ENCODE measurements around the gene GAD1. TPM values are rescaled to one million over a fixed set of nuclear protein-coding genes. Genes with fewer than 3 reads are reported as not detected.

The GAD1 gene
- total RNA-seq, 2 donors from 2014 or later: 0.41 to 5.5 TPM

DNA sequence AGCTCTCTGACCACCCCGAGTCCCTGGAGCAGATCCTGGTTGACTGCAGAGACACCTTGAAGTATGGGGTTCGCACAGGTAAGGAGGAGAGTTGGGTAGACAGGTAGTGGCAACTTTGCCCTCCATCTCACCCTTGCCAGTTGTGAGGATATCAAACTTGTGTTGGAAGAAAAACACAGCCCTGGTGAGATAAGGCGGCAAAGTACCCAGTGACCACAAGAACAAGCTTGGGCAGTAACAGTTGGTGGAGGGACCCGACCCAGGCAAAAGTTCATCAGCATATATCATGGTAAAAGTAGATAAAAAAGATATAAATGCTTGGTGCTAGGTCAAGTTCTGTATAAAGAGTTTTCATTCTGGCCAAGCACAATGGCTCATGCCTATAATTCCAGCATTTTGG lies 14.4 kb downstream of the GAD1 start:
- Histone ChIP-seq H3K4me3 (no peak overlapping the region), H3K27me3 (replicated peaks; ENCODE audit: insufficient read depth) (no peaks in the 10 kb centered on the region), H3K27ac (no peak overlapping the region), H3K36me3 (no peaks in the 10 kb centered on the region), H3K9me3 (no peaks in the 10 kb centered on the region), H3K4me1 (ENCODE audit: control insufficient read depth in 1 of 2, low read depth in 2 of 2) (no peaks in the 10 kb centered on the region)
- DNase-seq (ENCODE audit: low spot score) (no peak), ATAC-seq (ENCODE audit: insufficient number of reproducible peaks, low FRiP score, low read depth) (no peak)
- TF ChIP-seq, protein P1, sequence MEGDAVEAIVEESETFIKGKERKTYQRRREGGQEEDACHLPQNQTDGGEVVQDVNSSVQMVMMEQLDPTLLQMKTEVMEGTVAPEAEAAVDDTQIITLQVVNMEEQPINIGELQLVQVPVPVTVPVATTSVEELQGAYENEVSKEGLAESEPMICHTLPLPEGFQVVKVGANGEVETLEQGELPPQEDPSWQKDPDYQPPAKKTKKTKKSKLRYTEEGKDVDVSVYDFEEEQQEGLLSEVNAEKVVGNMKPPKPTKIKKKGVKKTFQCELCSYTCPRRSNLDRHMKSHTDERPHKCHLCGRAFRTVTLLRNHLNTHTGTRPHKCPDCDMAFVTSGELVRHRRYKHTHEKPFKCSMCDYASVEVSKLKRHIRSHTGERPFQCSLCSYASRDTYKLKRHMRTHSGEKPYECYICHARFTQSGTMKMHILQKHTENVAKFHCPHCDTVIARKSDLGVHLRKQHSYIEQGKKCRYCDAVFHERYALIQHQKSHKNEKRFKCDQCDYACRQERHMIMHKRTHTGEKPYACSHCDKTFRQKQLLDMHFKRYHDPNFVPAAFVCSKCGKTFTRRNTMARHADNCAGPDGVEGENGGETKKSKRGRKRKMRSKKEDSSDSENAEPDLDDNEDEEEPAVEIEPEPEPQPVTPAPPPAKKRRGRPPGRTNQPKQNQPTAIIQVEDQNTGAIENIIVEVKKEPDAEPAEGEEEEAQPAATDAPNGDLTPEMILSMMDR (IDR thresholded peaks at IDR 0.05): no peak

DNA sequence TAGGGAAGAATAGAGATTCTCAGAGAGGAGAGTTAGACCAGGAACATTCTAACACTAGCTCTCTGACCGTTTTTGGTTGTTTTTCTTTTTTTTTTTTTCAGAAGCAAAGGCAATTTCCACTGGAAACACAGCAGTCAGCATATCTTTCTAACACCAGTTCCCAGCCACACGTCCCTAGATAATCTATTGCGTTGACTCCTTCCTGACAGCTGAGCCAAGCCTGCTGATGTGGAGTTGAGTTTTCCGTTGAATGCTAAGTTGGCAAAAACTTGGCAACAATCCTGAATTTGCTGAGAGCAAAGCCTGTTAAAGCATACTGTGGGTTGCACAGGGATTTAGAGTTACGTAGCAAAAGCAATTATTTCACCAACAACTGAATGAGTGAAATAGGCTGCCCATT lies 19.3 kb downstream of the GAD1 start:
- TF ChIP-seq, protein P1 (IDR thresholded peaks at IDR 0.05): no peak
- DNase-seq (ENCODE audit: low spot score) (no peak), ATAC-seq (ENCODE audit: insufficient number of reproducible peaks, low FRiP score, low read depth) (no peak)
- Histone ChIP-seq H3K9me3 (no peaks in the 10 kb centered on the region), H3K4me3 (no peak overlapping the region), H3K27me3 (replicated peaks; ENCODE audit: insufficient read depth) (no peaks in the 10 kb centered on the region), H3K27ac (no peak overlapping the region), H3K4me1 (ENCODE audit: control insufficient read depth in 1 of 2, low read depth in 2 of 2) (no peaks in the 10 kb centered on the region), H3K36me3 (no peaks in the 10 kb centered on the region)

DNA sequence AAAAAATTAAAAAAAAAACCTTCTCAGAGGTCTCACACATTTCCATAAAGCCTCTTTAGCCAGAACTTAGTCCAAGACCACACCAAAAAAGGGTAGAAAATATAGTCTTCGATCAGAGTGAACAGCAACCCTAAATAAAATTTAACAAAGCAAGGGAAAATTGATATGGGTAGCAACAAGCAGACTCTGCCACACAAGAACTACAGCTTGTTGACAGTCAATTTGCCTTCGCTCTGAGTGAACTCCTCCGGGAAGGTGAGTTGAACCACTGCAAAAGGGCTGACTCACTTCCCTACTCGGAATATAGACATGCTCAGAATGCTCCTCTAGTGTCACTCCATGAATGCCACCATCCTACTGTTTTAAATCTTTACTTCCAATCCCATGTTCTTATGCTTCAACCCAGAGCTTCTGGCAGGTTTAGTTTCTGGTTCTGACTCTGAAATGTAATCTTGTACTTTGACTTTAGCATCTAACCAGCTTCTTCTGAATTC lies 24.1 kb downstream of the GAD1 start:
- Histone ChIP-seq H3K4me1 (ENCODE audit: control insufficient read depth in 1 of 2, low read depth in 2 of 2) (no peaks in the 10 kb centered on the region), H3K27ac (no peak overlapping the region), H3K27me3 (replicated peaks; ENCODE audit: insufficient read depth) (no peaks in the 10 kb centered on the region), H3K36me3 (no peaks in the 10 kb centered on the region), H3K4me3 (no peak overlapping the region), H3K9me3 (no peaks in the 10 kb centered on the region)
- TF ChIP-seq, protein P1 (IDR thresholded peaks at IDR 0.05): no peak
- no peak for ATAC-seq (ENCODE audit: insufficient number of reproducible peaks, low FRiP score, low read depth)
- DNase-seq (ENCODE audit: low spot score): no peak

DNA sequence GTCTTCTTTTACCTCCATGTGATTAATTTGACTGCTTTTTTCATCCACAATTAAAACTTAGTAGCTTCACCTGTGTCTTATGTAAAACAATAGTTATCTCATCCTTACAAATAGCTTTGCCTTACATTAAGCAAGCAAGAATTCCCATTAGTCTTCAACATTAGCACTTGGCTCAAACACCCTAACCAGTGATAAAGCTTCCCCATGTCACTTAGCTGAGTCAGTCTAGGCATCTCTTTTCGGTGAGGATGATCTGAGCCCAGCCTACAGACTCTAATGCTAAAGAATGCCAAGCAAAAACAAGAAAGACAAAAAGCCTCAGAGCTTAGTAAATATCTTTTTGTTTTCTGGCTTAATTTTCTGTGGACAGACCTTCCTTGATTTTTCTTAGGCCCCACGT lies 26.1 kb downstream of the GAD1 start:
- TF ChIP-seq, protein P1 (IDR thresholded peaks at IDR 0.05): no peak
- H3K9me3 ChIP-seq: no peaks in the 10 kb centered on the region
- DNase-seq (ENCODE audit: low spot score) (no peak), ATAC-seq (ENCODE audit: insufficient number of reproducible peaks, low FRiP score, low read depth) (no peak)
- H3K27ac ChIP-seq: no peak overlapping the region
- H3K36me3 ChIP-seq: peaks cover 3% of the 10 kb centered on the region
- H3K4me1 ChIP-seq (ENCODE audit: control insufficient read depth in 1 of 2, low read depth in 2 of 2): no peaks in the 10 kb centered on the region
- no peak overlapping the region for H3K4me3 ChIP-seq
- H3K27me3 ChIP-seq (replicated peaks; ENCODE audit: insufficient read depth): no peaks in the 10 kb centered on the region

DNA sequence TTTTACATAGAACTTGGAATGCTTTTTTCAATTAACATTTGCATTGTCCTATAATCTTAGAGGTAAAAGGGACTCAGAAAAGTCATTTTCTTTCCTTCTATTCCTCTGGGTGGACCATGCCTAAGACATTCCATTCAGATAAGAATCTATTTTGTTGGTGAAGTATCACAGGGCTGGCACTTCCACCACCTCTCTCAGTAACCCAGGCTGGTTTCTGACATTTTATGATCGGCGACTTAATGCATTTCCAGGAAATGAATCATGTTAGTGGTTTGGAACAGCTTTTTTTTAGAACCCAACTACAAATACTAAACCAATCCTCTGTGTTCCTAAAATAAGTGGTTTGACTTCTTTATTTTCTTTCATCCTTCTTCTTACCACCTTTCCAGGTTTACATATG lies 27.0 kb downstream of the GAD1 start:
- H3K9me3 ChIP-seq: no peaks in the 10 kb centered on the region
- TF ChIP-seq, protein P1 (IDR thresholded peaks at IDR 0.05): no peak
- DNase-seq (ENCODE audit: low spot score) (no peak), ATAC-seq (ENCODE audit: insufficient number of reproducible peaks, low FRiP score, low read depth) (no peak)
- no peak overlapping the region for H3K4me3 ChIP-seq
- H3K4me1 ChIP-seq (ENCODE audit: control insufficient read depth in 1 of 2, low read depth in 2 of 2): no peaks in the 10 kb centered on the region
- H3K27ac ChIP-seq: no peak overlapping the region
- peaks cover 3% of the 10 kb centered on the region for H3K36me3 ChIP-seq
- H3K27me3 ChIP-seq (replicated peaks; ENCODE audit: insufficient read depth): no peaks in the 10 kb centered on the region
